Measurements from ENCODE around the gene AKAP9. TPM values are rescaled to one million over a fixed set of nuclear protein-coding genes. Genes with fewer than 3 reads are reported as not detected.

Gene AKAP9
- total and polyA plus RNA-seq, 9 of the 15 experiments (the other 6 are each of a cell fraction or from before 2014, with no cell fraction given), result 25.5 to 80.9 (median 46.3) TPM

GRCh38 chr7:92134271-92135051 lies 193.8 kb downstream of the AKAP9 start, which contains the start of gene CYP51A1 (continued):
- TF ChIP-seq ZNF507 (tag; conservative IDR thresholded peaks at IDR 0.05) (no peak), XRCC3 (IDR thresholded peaks at IDR 0.05) (no peak), SMARCA4 (IDR thresholded peaks at IDR 0.05) (no peak), PKNOX1 (IDR thresholded peaks at IDR 0.05) (no peak; the same call in 1 of the 2 replicates), SMARCB1 (IDR thresholded peaks at IDR 0.05; ENCODE audit: insufficient read length, low read depth) (no peak), MECOM (CRISPR knock-in tag; IDR thresholded peaks at IDR 0.05) (no peak), HMGXB4 (CRISPR knock-in tag; IDR thresholded peaks at IDR 0.05) (peak; percentile 90; the same call in 1 of the 2 replicates), KLF6 (CRISPR knock-in tag; IDR thresholded peaks at IDR 0.05; ENCODE audit: borderline replicate concordance) (peak; percentile 39; the same call in 1 of the 2 replicates), ZNF384 (IDR thresholded peaks at IDR 0.05; ENCODE audit: low read depth, low read length) (no peak), ARNT (IDR thresholded peaks at IDR 0.05) (peak; percentile 61 to 72; a peak in 2 of 4 replicates), RBM17 (IDR thresholded peaks at IDR 0.05; ENCODE audit: borderline replicate concordance, low read depth, low read length) (no peak)
- TF ChIP-seq, protein P1, sequence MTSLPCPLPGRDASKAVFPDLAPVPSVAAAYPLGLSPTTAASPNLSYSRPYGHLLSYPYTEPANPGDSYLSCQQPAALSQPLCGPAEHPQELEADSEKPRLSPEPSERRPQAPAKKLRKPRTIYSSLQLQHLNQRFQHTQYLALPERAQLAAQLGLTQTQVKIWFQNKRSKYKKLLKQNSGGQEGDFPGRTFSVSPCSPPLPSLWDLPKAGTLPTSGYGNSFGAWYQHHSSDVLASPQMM (CRISPR knock-in tag; IDR thresholded peaks at IDR 0.05), result no peak
- TF ChIP-seq, protein P2, sequence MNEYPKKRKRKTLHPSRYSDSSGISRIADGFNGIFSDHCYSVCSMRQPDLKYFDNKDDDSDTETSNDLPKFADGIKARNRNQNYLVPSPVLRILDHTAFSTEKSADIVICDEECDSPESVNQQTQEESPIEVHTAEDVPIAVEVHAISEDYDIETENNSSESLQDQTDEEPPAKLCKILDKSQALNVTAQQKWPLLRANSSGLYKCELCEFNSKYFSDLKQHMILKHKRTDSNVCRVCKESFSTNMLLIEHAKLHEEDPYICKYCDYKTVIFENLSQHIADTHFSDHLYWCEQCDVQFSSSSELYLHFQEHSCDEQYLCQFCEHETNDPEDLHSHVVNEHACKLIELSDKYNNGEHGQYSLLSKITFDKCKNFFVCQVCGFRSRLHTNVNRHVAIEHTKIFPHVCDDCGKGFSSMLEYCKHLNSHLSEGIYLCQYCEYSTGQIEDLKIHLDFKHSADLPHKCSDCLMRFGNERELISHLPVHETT (CRISPR knock-in tag; conservative IDR thresholded peaks at IDR 0.05 in 1 of 2, IDR thresholded peaks at IDR 0.05 in 1 of 2), result peak in 1 of 2 experiments; percentile 72; a peak in 1 of 4 replicates
- TF ChIP-seq, protein P3, sequence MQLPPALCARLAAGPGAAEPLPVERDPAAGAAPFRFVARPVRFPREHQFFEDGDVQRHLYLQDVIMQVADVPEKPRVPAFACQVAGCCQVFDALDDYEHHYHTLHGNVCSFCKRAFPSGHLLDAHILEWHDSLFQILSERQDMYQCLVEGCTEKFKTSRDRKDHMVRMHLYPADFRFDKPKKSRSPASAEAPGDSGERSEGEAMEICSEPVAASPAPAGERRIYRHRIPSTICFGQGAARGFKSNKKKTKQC (CRISPR knock-in tag; IDR thresholded peaks at IDR 0.05), result peak; percentile 85
- TF ChIP-seq, protein P4, sequence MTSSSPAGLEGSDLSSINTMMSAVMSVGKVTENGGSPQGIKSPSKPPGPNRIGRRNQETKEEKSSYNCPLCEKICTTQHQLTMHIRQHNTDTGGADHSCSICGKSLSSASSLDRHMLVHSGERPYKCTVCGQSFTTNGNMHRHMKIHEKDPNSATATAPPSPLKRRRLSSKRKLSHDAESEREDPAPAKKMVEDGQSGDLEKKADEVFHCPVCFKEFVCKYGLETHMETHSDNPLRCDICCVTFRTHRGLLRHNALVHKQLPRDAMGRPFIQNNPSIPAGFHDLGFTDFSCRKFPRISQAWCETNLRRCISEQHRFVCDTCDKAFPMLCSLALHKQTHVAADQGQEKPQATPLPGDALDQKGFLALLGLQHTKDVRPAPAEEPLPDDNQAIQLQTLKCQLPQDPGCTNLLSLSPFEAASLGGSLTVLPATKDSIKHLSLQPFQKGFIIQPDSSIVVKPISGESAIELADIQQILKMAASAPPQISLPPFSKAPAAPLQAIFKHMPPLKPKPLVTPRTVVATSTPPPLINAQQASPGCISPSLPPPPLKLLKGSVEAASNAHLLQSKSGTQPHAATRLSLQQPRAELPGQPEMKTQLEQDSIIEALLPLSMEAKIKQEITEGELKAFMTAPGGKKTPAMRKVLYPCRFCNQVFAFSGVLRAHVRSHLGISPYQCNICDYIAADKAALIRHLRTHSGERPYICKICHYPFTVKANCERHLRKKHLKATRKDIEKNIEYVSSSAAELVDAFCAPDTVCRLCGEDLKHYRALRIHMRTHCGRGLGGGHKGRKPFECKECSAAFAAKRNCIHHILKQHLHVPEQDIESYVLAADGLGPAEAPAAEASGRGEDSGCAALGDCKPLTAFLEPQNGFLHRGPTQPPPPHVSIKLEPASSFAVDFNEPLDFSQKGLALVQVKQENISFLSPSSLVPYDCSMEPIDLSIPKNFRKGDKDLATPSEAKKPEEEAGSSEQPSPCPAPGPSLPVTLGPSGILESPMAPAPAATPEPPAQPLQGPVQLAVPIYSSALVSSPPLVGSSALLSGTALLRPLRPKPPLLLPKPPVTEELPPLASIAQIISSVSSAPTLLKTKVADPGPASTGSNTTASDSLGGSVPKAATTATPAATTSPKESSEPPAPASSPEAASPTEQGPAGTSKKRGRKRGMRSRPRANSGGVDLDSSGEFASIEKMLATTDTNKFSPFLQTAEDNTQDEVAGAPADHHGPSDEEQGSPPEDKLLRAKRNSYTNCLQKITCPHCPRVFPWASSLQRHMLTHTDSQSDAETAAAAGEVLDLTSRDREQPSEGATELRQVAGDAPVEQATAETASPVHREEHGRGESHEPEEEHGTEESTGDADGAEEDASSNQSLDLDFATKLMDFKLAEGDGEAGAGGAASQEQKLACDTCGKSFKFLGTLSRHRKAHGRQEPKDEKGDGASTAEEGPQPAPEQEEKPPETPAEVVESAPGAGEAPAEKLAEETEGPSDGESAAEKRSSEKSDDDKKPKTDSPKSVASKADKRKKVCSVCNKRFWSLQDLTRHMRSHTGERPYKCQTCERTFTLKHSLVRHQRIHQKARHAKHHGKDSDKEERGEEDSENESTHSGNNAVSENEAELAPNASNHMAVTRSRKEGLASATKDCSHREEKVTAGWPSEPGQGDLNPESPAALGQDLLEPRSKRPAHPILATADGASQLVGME (CRISPR knock-in tag; IDR thresholded peaks at IDR 0.05), result peak; percentile 65; the same call in 1 of the 2 replicates
